A673 (cell line): ENCODE data around the gene DOK4. TPM values are rescaled to one million over a fixed set of nuclear protein-coding genes. Genes with fewer than 3 reads are reported as not detected.

ENCODE experiments used
- BruUV-seq: library from RNA; stranded (reverse); fragments of 400-500 nt; replicated peaks from 2 replicates; lab custom pipeline; 2021; lab: Mats Ljungman, UMichigan
- CTCF ChIA-PET: fragments of 300-600 bp; sonication (Branson Sonifier 250); formaldehyde crosslinking; loops from one replicate; lab custom pipeline; 2022; ENCODE audit warnings: antibody characterized with exemption; lab: Charles Lee
- POLR2A ChIA-PET: fragments of 300-600 bp; sonication (Branson Sonifier 250); formaldehyde crosslinking; loops from one replicate; lab custom pipeline; 2022; ENCODE audit warnings: antibody characterized with exemption; ENCODE audit not compliant: low non-redundant PET; lab: Charles Lee
- DNase-seq: peaks from one replicate; pipeline ENCODE4 v3.0.0-alpha.2; 2015; ENCODE audit warnings: low spot score
- H3K27ac ChIP-seq: fragments of 200-600 bp; sonication (generic); 2 replicates; pipeline ENCODE4 v1.5.1; 2016; ENCODE audit warnings: mixed run types, low read depth, mild to moderate bottlenecking, mixed read lengths, antibody characterized with exemption, low read length; ENCODE audit not compliant: poor library complexity, severe bottlenecking
- H3K27me3 ChIP-seq: fragments of 200-600 bp; sonication (generic); replicated peaks from 2 replicates; pipeline ENCODE4 v1.6.1; 2017; ENCODE audit warnings: mixed run types, low read depth, mild to moderate bottlenecking, mixed read lengths, antibody characterized with exemption, low read length; ENCODE audit not compliant: insufficient read depth, poor library complexity
- H3K36me3 ChIP-seq: fragments of 200-600 bp; sonication (generic); 2 replicates; pipeline ENCODE4 v1.6.1; 2016; ENCODE audit warnings: mixed run types, mild to moderate bottlenecking, mixed read lengths, antibody characterized with exemption, low read length; ENCODE audit not compliant: insufficient read depth, poor library complexity, severe bottlenecking
- H3K4me1 ChIP-seq: fragments of 200-600 bp; sonication (generic); 2 replicates; pipeline ENCODE4 v1.6.1; 2017; ENCODE audit warnings: mixed run types, mild to moderate bottlenecking, mixed read lengths, antibody characterized with exemption, low read length; ENCODE audit not compliant: insufficient read depth, poor library complexity, severe bottlenecking
- H3K4me3 ChIP-seq: fragments of 200-600 bp; sonication (generic); 2 replicates; pipeline ENCODE4 v1.5.1; 2016; ENCODE audit warnings: low read depth, mixed run types, mild to moderate bottlenecking, mixed read lengths, low read length; ENCODE audit not compliant: poor library complexity, severe bottlenecking
- H3K9me3 ChIP-seq: fragments of 200-600 bp; sonication (generic); 2 replicates; pipeline ENCODE4 v1.6.1; 2016; ENCODE audit warnings: mixed run types, low read depth, mild to moderate bottlenecking, mixed read lengths, antibody characterized with exemption, low read length; ENCODE audit not compliant: poor library complexity, severe bottlenecking
- EZH2 ChIP-seq: fragments of 200-600 bp; sonication (generic); IDR thresholded peaks from 2 replicates; pipeline ENCODE4 v1.6.1; 2017; ENCODE audit warnings: borderline replicate concordance, low read depth, mild to moderate bottlenecking, mixed read lengths, antibody characterized with exemption, low read length; ENCODE audit not compliant: poor library complexity, severe bottlenecking
- intact Hi-C: fragments of 100-400 bp; cut with micrococcal nuclease; formaldehyde crosslinking; loops from one replicate; pipeline ENCODE4 v1.10.0; 2022; ENCODE audit not compliant: unreplicated experiment
- total RNA-seq: library from RNA; stranded (reverse); gene quantifications from 2 replicates; pipeline ENCODE4 v1.2.3, GENCODE V29; 2021
- TF ChIP-seq, protein P1 (sequence below): fragments of 300-800, 200-600 bp; sonication (generic); conservative IDR thresholded peaks from 2 replicates; pipeline ENCODE4 v1.5.1; 2017; ENCODE audit warnings: low read depth, mild to moderate bottlenecking, antibody characterized with exemption, low read length, moderate library complexity, mixed read lengths

The DOK4 gene
- total RNA-seq, 1 experiment from 2014 or later: 14.3 TPM

DNA sequence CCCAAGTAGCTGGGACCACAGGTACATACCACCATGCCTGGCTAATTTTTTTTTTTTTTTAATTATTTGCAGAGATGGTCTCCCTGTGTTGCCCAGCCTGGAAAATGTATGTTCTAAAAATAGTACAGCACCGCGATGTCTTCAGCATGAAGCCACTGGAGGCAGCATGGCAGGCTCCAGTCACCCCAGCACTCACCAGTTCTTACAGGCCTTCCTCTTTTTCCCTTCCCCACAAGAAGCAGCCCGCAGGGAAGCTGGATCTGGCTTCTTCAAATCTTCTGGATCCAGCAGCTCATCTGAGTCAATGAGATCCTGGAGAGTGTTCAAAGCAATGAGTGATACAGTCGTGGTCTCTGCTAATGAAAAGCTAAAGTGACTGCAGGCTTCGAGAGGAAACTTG is 55.3 kb downstream of the DOK4 start:
- BruUV-seq: no TSS peak
- H3K9me3 ChIP-seq: no peaks in the 10 kb centered on the region
- ChIA-PET POLR2A (interaction anchor here (0.7 kb wide), 2 partner anchors 317 to 336 kb away, joined by 3 read pairs; no protein-coding TSS in a partner anchor), CTCF (no interaction called here)
- H3K27me3 ChIP-seq: no peaks in the 10 kb centered on the region
- peaks cover 72% of the 10 kb centered on the region for H3K36me3 ChIP-seq
- no peak for DNase-seq
- intact Hi-C loops: no loop called here
- TF ChIP-seq EZH2: no peak
- TF ChIP-seq, protein P1, sequence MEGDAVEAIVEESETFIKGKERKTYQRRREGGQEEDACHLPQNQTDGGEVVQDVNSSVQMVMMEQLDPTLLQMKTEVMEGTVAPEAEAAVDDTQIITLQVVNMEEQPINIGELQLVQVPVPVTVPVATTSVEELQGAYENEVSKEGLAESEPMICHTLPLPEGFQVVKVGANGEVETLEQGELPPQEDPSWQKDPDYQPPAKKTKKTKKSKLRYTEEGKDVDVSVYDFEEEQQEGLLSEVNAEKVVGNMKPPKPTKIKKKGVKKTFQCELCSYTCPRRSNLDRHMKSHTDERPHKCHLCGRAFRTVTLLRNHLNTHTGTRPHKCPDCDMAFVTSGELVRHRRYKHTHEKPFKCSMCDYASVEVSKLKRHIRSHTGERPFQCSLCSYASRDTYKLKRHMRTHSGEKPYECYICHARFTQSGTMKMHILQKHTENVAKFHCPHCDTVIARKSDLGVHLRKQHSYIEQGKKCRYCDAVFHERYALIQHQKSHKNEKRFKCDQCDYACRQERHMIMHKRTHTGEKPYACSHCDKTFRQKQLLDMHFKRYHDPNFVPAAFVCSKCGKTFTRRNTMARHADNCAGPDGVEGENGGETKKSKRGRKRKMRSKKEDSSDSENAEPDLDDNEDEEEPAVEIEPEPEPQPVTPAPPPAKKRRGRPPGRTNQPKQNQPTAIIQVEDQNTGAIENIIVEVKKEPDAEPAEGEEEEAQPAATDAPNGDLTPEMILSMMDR: no peak
- no peaks in the 10 kb centered on the region for H3K4me1 ChIP-seq
- H3K4me3 ChIP-seq: no peak overlapping the region
- no peak overlapping the region for H3K27ac ChIP-seq

DNA sequence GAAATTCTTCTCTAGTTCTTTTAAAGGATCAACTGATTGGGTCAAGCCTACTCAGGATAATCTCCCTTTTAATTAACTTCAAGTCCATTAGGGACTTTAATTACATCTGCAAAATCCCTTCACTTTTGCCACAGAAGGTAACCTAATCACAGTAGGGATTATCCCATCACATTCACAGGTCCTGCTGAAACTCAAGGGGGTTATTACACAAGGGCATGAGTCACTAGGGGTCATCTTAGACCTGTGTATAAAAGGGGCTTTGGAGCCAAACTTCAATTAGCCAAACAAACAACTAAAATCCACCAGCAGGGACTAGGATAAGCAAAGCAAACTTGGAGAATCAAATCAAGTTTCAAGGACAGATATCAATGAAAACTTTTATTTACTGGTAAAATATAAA is 58.5 kb downstream of the DOK4 start:
- BruUV-seq: no TSS peak
- POLR2A ChIA-PET: no interaction called here
- Histone ChIP-seq H3K27me3 (no peaks in the 10 kb centered on the region), H3K9me3 (no peaks in the 10 kb centered on the region), H3K4me3 (no peak overlapping the region), H3K4me1 (no peaks in the 10 kb centered on the region), H3K27ac (no peak overlapping the region), H3K36me3 (peaks cover 41% of the 10 kb centered on the region)
- intact Hi-C loops: no loop called here
- TF ChIP-seq, protein P1: no peak
- no peak for TF ChIP-seq EZH2
- CTCF ChIA-PET: no interaction called here
- no peak for DNase-seq

DNA sequence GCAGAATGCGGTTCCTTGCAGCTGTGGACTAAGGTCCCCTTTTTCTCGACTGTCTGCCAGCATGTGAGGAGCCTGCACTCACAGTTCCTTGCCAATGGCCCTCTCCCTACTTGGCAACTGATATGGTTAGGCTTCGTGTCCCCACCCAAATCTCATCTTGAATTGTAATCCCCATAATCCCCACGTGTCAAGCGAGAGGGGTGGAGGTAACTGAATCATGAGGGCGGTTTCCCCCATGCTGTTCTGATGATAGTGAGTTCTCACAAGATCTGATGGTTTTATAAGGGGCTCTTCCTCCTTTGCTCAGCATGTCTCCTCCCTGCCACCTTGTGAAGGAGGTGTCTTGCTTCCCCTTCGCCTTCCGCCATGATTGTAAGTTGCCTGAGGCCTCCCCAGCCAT is 59.0 kb downstream of the DOK4 start:
- CTCF ChIA-PET: interaction anchor here (0.7 kb wide), 1 partner anchor 142 kb away, joined by 4 read pairs; no protein-coding TSS in a partner anchor
- no TSS peak for BruUV-seq
- POLR2A ChIA-PET: no interaction called here

More for the DNA sequence above, 59.0 kb downstream of the DOK4 start:
- intact Hi-C loops: no loop called here
- Histone ChIP-seq H3K4me3 (no peak overlapping the region), H3K27me3 (no peaks in the 10 kb centered on the region), H3K27ac (no peak overlapping the region), H3K4me1 (no peaks in the 10 kb centered on the region), H3K9me3 (no peaks in the 10 kb centered on the region), H3K36me3 (peaks cover 35% of the 10 kb centered on the region)
- no peak for DNase-seq
- TF ChIP-seq, protein P1: no peak
- no peak for TF ChIP-seq EZH2
